Gastroesophageal sphincter (tissue), 3 donors: ENCODE results near the gene NEK11.

Experiments used
- CTCF ChIP-seq, 4 experiments: fragments of 200-600 bp in 2 of 4; fragments of 450-650 bp in 2 of 4; sonication (generic) in 1 of 4; IDR thresholded peaks; one replicate each; pipeline ENCODE4 v1.5.1; 2017 to 2019; ENCODE audit warnings: antibody characterized with exemption in 4 of 4, mild to moderate bottlenecking in 2 of 4, moderate library complexity in 2 of 4
- EP300 ChIP-seq: sonication (generic); formaldehyde crosslinking; IDR thresholded peaks from one replicate; pipeline ENCODE4 v1.6.1; 2017; ENCODE audit warnings: antibody characterized with exemption, mild to moderate bottlenecking

DNA sequence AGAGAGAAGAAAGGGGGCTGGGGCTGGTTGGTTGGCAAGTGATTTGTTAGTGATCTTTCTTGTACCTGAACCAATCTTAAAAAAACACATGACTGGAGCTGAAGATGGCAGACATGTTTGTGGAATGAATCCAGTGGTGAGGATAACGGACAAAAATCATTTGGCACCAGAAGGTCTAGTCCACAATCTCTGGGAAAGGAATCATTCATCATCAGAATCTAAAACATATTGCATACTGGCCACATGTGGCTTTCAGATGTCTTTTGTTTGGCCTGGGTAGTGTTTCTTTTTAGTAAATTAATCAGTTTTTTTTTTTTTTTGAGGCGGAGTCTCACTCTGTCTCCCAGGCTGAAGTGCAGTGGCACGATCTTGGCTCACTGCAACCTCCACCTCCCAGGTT, 5.0 kb downstream of the NEK11 start:
- TF ChIP-seq EP300 (no peak), CTCF (IDR thresholded peaks at IDR 0.05) (no peak)
